Measurements from ENCODE around the gene HDAC2. TPM values are rescaled to one million over a fixed set of nuclear protein-coding genes. Genes with fewer than 3 reads are reported as not detected.
"Not testable (repeated sequence)": the region's sequence is repeated elsewhere in the genome, so short reads cannot be mapped to it uniquely, and the experiment has no call there.

The HDAC2 gene
- total RNA-seq, result 40.3 and 48.0 TPM in 2 replicates

DNA sequence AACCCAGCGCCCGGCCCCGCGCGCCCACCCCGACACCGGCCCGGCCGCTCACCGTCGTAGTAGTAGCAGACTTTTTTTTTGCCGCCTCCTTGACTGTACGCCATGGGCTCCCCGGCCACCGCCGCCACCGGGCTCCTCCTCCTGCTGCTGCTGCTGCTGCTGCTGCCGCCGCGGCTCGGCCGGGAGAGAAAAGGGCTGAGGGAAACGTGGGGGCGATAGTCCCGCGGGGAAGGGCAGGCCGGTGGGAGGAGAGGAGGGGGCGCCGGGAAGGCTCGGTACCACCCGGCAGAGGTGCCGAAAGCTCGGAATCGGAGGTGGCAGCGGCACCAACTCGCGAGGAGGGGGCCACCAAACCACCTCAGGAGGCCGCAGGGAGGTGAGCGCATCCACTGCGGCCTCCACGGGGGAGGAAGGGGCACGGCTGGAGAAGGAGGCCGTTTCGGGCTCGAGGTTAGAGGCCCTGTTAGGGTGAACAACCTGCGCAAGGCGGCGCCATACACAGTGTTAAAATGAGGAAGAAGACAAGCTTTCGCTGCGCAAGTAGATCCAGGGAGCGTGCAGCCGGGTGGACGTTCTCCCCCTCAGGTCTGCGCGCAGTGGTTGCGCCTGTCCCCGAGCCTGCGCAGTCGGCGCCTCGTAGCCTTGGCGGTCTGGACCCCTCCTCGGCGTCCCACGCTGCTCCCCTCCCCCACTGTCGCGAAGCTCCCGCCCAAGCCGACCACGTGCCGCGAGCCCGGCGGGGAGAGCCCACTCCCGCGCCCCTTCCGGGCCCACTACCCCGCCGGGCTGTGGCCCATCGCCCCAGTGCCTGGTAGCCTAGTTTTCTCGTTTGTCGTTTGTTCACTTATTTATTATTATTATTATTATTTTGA is at the start of gene HDAC2:
Gene HDAC2, minus strand, starts transcription at position 344 of the 872 bp plus-strand sequence. Its CDS starts 240 bp downstream, at position 104.
- DNase-seq (ENCODE audit: low read depth in 2 of 2), result peak; percentile 87 to 92

DNA sequence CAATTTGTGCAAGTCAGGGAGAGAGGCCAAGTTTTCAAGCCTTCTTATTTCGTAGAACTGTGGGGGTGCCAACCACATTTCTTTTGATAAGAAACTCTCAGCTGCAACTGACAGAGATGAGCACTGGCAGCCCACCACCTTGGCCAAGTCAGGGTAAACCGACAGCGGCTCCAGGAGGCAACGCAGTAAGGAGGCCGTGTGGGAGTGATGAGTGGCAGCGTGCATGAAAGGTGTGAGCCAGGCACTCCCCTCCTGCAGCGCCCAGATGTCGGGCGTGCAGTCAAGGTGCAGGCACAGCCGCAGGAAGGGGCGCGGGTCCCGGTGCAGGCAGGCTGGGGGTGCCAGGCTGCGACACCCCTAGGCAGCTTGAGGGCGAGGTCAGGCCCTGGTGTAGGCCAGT is 49.2 kb upstream of the HDAC2 start:
- DNase-seq (ENCODE audit: low read depth in 2 of 2), result no peak

GRCh38 chr6:114017146-114017545 is 46.2 kb upstream of the HDAC2 start:
- peak; percentile 25 to 28 for DNase-seq (ENCODE audit: low read depth in 2 of 2)

DNA sequence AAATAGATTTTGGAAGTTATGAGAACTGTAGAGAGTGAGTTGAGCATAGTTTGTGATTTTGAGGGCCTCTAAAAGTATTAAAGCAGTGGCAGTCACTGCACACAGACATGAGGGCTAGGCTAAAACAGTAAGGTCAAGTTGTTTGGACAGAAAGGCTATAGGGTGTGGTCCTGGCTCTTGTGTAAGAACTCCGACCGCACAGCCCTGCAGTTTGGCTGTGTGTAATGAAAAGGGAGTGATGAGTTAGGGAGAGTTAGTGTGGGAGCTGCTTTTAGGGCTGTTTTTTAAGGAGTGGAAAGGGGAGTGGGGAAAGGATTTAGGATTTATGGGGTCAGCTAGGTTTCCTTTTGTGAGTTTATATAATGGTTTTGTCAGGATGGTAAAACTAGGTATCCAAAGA is 43.2 kb upstream of the HDAC2 start:
- DNase-seq (ENCODE audit: low read depth in 2 of 2), result not testable (repeated sequence)

GRCh38 chr6:114011486-114011885 is 40.5 kb upstream of the HDAC2 start:
- DNase-seq (ENCODE audit: low read depth in 2 of 2), result not testable (repeated sequence)

DNA sequence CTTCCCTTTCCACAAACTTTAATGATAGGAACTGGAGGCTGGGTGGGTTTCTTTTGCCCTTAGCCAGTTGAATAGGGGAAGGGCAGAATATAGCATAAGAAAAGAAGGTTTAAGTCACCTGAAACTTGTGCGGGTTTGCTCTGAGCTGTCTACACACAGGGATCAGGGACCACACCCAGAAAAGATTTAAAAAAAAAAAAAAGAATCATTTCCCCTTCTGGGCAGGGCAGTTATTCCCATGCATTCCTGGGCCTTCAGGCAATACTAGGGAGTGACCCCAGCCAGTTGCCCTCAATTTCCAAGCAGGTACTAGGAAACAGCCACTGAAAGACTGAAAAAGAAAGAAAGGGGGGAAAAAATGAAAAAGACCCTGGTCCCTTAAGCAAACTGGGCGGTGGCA is 39.6 kb upstream of the HDAC2 start:
- DNase-seq (ENCODE audit: low read depth in 2 of 2), result no peak

DNA sequence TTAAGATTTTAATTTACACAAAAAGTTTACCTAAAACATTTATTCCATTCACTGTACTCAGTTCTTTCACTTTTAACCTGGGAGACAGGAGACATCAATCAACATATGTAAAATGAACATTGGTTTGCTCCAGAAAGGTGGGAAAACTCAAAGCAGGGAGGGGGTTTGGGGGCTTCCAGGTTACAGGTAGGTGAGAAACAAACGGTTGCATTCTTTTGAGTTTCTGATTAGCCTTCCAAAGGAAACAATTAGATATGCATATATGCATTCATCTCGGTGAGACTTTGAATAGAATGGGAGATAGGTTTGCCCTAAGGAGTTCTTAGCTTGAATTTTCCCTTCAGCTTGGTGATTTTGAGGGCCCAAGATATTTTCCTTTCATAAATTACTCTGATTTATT is 38.2 kb upstream of the HDAC2 start:
- DNase-seq (ENCODE audit: low read depth in 2 of 2), result no peak

DNA sequence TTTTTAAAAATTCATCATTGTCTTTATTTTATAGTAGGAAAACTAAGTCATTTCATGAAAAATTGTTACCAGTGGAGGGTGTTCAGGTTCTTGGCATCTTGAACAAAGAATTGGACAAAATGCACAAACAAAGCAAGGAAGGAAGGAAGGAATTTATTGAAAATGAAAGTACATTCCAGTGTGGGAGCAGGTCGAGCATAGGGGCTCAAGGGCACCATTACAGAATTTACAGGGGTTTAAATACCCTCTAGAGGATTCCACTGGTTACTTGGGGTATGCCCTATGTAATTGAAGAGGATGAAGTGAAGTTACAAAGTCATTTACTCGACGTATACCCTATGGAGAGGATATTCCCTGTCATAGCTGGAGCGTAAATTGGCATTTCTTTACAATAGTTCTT is 37.4 kb upstream of the HDAC2 start:
- peak; percentile 16 to 33 for DNase-seq (ENCODE audit: low read depth in 2 of 2)

- DNase-seq (ENCODE audit: low read depth in 2 of 2), result no peak
These were observed 36.6 kb upstream of the HDAC2 start for GRCh38 chr6:114007516-114007915.

DNA sequence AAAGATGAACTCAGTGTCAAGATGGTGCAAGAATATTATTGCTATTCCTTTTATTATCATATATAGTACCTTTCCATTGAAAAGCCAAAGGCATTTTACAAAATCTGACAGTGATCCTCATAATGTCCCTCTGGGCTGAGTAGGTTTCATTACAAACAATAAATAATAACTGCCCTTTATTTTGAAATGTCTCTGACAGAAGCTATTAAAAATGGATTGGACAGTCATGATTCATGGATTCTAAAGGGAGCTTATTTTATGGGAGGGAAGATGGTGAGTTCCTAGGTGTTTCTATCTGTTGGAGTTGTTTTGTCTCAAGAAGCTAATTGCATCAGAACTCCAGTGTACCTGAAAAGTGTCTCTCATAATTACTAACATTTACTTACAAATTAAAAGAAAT is 30.4 kb upstream of the HDAC2 start:
- DNase-seq (ENCODE audit: low read depth in 2 of 2), result no peak

GRCh38 chr6:114000069-114000468 is 29.1 kb upstream of the HDAC2 start:
- peak in 1 of 2 donors; percentile 4 for DNase-seq (ENCODE audit: low read depth in 2 of 2)

DNA sequence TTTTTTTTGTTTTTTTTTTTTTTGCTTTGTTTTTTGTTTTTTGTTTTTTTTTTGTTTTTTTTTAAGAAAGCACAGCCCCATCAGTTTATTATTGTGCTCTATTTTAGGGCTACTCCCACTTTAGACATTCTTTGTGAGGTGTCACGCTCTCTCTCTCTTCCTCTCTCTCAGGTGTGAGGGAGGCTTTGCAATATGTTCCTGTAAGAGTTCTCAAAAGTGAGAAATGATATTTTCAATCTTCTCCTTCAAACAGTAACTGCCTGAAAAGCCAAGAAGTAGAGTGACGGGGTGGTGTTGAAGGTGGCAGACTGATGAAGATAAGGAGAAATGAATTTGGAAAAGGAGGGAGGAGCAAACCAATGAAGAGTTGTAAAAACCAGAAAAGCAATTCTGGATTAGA is 28.3 kb upstream of the HDAC2 start:
- no peak for DNase-seq (ENCODE audit: low read depth in 2 of 2)

- no peak for DNase-seq (ENCODE audit: low read depth in 2 of 2)
These were observed 27.9 kb upstream of the HDAC2 start for GRCh38 chr6:113998811-113999210.

- peak in 1 of 2 donors; percentile 74 for DNase-seq (ENCODE audit: low read depth in 2 of 2)
These were observed 26.2 kb upstream of the HDAC2 start for GRCh38 chr6:113997116-113997515.

DNA sequence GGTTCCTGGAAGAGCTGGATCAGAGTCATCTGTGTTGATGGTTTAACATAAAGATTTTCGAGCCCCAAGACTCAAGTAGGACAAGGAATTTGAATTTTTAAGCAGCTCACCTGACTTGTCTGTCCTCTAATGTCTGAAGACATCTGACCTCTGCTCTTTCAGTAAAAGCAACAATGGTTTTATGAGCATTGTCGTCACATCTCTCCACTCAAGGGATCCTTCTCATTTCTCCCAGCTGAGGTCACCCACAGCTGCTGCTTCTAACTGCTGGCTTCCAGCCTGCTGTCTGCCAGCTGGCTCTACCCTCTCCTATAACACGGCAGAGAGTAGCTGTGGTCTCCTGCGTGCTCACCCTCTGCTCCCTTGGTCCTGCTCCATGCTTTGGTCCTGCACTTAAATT is 24.7 kb upstream of the HDAC2 start:
- DNase-seq (ENCODE audit: low read depth in 2 of 2), result peak; percentile 37 to 93

DNA sequence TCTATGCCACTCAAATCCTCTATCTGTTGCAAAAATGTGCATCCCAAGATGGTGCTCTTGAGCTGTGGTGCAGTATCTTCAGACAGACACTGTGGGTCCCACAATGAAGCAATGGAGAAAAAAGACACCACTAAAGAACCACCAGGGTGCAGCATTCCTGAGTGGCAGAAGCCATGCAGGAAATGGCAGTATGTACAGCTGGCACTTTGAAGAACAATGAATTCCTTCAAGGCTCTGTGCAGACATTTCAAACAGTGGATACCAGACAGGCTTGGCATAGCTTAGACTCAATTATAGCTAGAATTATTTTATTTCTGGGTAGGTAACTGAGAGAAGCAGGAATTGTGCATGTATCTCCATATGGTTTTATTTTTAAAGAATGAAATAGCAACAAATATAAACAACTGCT is 24.0 kb upstream of the HDAC2 start:
- DNase-seq (ENCODE audit: low read depth in 2 of 2), result peak; percentile 88 to 91

DNA sequence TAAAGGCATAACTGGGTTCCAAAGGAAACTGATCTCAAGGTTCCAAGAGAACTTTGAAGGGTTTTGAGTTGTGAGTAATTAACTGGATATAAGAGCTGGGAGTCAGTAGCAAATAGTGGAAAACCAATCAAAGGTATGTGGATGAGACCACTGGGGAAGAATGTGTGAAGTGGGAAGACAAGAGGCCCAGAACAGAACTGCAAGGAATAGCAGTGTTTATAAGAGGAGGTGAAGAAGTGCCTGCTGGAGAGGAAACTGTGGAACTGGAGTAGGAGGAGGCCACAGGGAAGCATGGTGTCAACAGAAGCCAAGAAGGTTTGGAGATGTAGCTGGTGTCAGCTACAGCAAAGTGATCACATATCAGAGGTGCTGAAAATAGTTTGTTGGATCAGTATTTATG is 18.7 kb upstream of the HDAC2 start:
- no peak for DNase-seq (ENCODE audit: low read depth in 2 of 2)

GRCh38 chr6:113982675-113983074 is 11.7 kb upstream of the HDAC2 start:
- DNase-seq (ENCODE audit: low read depth in 2 of 2), result not testable (repeated sequence)

- DNase-seq (ENCODE audit: low read depth in 2 of 2), result no peak
These were observed 11.2 kb upstream of the HDAC2 start for GRCh38 chr6:113982055-113982550.

DNA sequence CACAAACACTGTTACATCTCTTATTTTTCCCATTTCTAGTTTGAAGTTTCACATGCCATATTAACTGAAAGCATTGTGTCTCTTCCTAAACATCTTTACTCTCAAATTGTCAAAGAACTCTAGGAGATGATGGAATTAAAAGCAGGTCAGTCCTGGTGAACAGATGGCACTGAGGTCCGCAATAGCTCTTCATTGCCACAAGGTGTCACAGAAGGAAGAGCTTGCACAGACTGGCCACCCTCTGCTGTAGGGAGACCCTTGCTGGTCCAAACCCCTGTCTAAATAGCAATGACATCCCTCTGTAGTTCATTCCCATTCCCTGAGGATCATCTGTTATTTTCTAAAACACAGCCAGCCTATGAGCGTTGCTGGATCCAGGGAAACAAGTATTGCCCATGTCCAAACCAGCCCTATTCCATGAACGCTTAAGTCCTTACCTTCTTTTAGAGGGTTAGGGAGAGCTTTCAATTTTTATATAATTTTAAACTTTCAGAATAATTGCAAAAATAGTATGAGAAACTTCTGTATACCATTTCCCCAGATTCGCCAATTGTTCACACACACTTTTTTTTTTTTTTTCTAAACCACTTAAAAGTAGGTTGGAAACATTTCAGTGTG is 10.1 kb upstream of the HDAC2 start:
- DNase-seq (ENCODE audit: low read depth in 2 of 2), result peak; percentile 49 to 65

- no peak for DNase-seq (ENCODE audit: low read depth in 2 of 2)
These were observed 9.0 kb upstream of the HDAC2 start for GRCh38 chr6:113979937-113980336.

GRCh38 chr6:113978084-113978675 is 7.2 kb upstream of the HDAC2 start:
- no peak for DNase-seq (ENCODE audit: low read depth in 2 of 2)

Measured in lung microvascular endothelial cell (primary cell).